OCI-LY3 (cell line): ENCODE data around the gene VCX2.

Experiments used
- CTCF ChIP-seq: fragments of 200-600, 300-600 bp; sonication (generic); IDR thresholded peaks from 2 replicates; pipeline ENCODE4 v1.5.1; 2014; ENCODE audit warnings: antibody characterized with exemption, low read length, low read depth
- EZH2phosphoT487 ChIP-seq: fragments of 200-600 bp; shearing (Covaris generic); IDR thresholded peaks from 2 replicates; pipeline ENCODE4 v1.6.1; 2018; ENCODE audit warnings: antibody characterized with exemption, mixed run types, low read depth

DNA sequence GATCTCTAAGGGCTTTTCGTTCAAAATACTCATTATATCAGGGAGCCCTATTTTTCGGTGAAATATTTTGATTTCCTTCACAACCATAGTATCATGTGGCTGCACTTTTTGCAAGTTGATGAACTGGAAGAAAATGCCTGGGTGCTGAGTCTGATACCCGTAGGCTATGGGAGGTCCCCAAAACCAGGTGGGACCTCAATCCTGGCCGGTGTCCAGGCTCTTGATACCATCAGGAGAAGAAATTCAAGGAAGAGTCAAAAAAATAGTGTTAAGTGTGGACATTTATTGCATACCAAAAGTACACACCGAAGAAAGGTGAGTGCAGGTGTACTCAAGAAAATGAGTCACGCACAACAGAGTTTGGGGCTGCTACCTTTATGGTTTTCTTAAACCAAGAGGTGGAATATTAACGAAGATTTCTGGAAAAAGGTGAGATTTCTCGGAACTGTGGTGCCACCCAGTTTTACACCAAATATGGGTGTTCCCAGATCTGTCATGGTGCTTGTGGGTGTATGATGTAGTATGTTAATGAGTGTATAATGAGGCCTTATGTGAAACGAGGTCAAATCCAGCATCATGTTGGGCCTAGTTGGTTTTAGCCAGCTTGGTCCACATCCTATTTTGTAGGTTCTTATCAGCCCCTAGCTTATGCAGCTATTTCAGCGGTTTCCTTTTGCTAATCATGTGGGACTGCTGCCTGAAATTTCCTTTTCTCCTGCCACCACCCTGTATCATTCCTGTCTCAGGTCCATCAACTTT, 29.9 kb downstream of the VCX2 start:
- no peak for TF ChIP-seq CTCF
- TF ChIP-seq EZH2phosphoT487: no peak
